ENCODE data around the gene SLC47A2. TPM values are rescaled to one million over a fixed set of nuclear protein-coding genes. Genes with fewer than 3 reads are reported as not detected.

SLC47A2 gene
- total and polyA plus RNA-seq, 7 experiments from 2014 or later = not detected

DNA sequence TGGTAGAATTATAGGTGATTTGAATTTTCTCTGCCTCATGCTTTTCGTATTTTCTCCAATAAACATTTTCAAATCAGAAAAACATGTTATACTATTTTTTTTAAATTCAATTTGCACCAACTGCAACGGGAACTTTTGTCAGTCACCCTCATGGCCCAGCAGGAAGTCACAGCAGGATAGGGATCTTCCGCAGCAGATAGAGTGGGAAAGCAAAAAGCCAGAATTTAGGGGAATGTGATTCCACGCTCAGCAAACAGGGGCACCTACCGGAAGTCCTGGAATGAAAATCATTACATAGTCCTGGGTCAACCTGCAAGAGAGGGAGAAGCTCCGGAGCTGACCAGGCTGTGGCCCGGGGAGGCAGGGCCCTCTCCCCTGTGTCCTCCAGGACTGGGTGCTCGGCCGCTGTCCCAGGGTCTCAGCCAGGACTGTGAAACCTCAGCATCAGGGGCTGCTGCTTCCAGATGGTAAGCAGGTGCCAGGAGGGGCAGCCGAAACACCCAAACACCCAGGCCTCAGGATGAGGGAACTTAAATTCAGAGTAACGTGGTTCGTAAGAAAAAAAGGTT is 3.9 kb downstream of the SLC47A2 start:
- Mint-ChIP-seq H3K36me3 (no peaks in the 10 kb centered on the region), H3K27ac (no peak overlapping the region), H3K27me3 (no peaks in the 10 kb centered on the region), H3K9me3 (no peaks in the 10 kb centered on the region), H3K4me3 (no peak overlapping the region), H3K4me1 (peaks cover 0 to 2% (median 0%) of the 10 kb centered on the region in 7 donors)
- Histone ChIP-seq H3K4me1 (ENCODE audit: control insufficient read depth in 2 of 2, insufficient read depth in 2 of 2, low read length in 2 of 2) (no peaks in the 10 kb centered on the region), H3K27ac (ENCODE audit: low read depth, low read length) (no peak overlapping the region), H3K27me3 (ENCODE audit: control insufficient read depth in 2 of 2, insufficient read depth in 2 of 2, low read length in 2 of 2) (no peaks in the 10 kb centered on the region), H3K4me3 (ENCODE audit: low read length) (no peak overlapping the region), H3K36me3 (ENCODE audit: control insufficient read depth in 2 of 3, insufficient read depth in 3 of 3, low read length in 3 of 3) (no peaks in the 10 kb centered on the region), H3K9me3 (ENCODE audit: control insufficient read depth in 2 of 3, low read length in 3 of 3) (no peaks in the 10 kb centered on the region)
- no peak for DNase-seq
- ATAC-seq = no peak
- ChIA-PET CTCF (no interaction called here), POLR2A (no interaction called here)
- intact Hi-C loops (cut with micrococcal nuclease) = no loop called here

GRCh38 chr17:19709841-19710240 is 6.5 kb downstream of the SLC47A2 start:
- intact Hi-C loops (cut with micrococcal nuclease) = no loop called here
- no peaks in the 10 kb centered on the region for H3K36me3 Mint-ChIP-seq
- ChIA-PET POLR2A (interaction anchor here (0.6 to 1.3 kb wide), 2 partner anchors 10 to 61 kb away, joined by 3 to 6 read pairs; partner anchors contain the start of gene ALDH3A2), CTCF (no interaction called here)
- H3K27ac Mint-ChIP-seq = no peak overlapping the region
- no peak overlapping the region for H3K4me3 Mint-ChIP-seq
- Histone ChIP-seq H3K36me3 (ENCODE audit: control insufficient read depth in 2 of 3, insufficient read depth in 3 of 3, low read length in 3 of 3) (no peaks in the 10 kb centered on the region), H3K4me1 (ENCODE audit: control insufficient read depth in 2 of 2, insufficient read depth in 2 of 2, low read length in 2 of 2) (no peaks in the 10 kb centered on the region), H3K4me3 (ENCODE audit: low read length) (no peak overlapping the region), H3K9me3 (ENCODE audit: control insufficient read depth in 2 of 3, low read length in 3 of 3) (no peaks in the 10 kb centered on the region), H3K27me3 (ENCODE audit: control insufficient read depth in 2 of 2, insufficient read depth in 2 of 2, low read length in 2 of 2) (no peaks in the 10 kb centered on the region), H3K27ac (ENCODE audit: low read depth, low read length) (no peak overlapping the region)
- ATAC-seq (no peak), DNase-seq (no peak)
- H3K9me3 Mint-ChIP-seq = no peaks in the 10 kb centered on the region
- no peaks in the 10 kb centered on the region for H3K27me3 Mint-ChIP-seq
- H3K4me1 Mint-ChIP-seq = peaks cover 0 to 2% (median 0%) of the 10 kb centered on the region in 7 donors

GRCh38 chr17:19708431-19709175 is 7.8 kb downstream of the SLC47A2 start:
- H3K4me1 ChIP-seq (ENCODE audit: control insufficient read depth in 2 of 2, insufficient read depth in 2 of 2, low read length in 2 of 2) = no peaks in the 10 kb centered on the region
- ChIA-PET POLR2A (no interaction called here), CTCF (no interaction called here)
- H3K4me3 ChIP-seq (ENCODE audit: low read length) = no peak overlapping the region
- no peaks in the 10 kb centered on the region for H3K27me3 Mint-ChIP-seq
- intact Hi-C loops (cut with micrococcal nuclease) = no loop called here
- no peak overlapping the region for H3K27ac ChIP-seq (ENCODE audit: low read depth, low read length)
- H3K4me1 Mint-ChIP-seq = no peaks in the 10 kb centered on the region
- ATAC-seq (no peak), DNase-seq (no peak)
- no peak overlapping the region for H3K4me3 Mint-ChIP-seq
- H3K9me3 Mint-ChIP-seq = no peaks in the 10 kb centered on the region
- no peaks in the 10 kb centered on the region for H3K27me3 ChIP-seq (ENCODE audit: control insufficient read depth in 2 of 2, insufficient read depth in 2 of 2, low read length in 2 of 2)
- H3K27ac Mint-ChIP-seq = no peak overlapping the region
- H3K9me3 ChIP-seq (ENCODE audit: control insufficient read depth in 2 of 3, low read length in 3 of 3) = no peaks in the 10 kb centered on the region
- H3K36me3 Mint-ChIP-seq = no peaks in the 10 kb centered on the region
- H3K36me3 ChIP-seq (ENCODE audit: control insufficient read depth in 2 of 3, insufficient read depth in 3 of 3, low read length in 3 of 3) = no peaks in the 10 kb centered on the region

GRCh38 chr17:19707728-19708221 is 8.6 kb downstream of the SLC47A2 start:
- ATAC-seq = no peak
- ChIA-PET POLR2A (no interaction called here), CTCF (no interaction called here)

DNA sequence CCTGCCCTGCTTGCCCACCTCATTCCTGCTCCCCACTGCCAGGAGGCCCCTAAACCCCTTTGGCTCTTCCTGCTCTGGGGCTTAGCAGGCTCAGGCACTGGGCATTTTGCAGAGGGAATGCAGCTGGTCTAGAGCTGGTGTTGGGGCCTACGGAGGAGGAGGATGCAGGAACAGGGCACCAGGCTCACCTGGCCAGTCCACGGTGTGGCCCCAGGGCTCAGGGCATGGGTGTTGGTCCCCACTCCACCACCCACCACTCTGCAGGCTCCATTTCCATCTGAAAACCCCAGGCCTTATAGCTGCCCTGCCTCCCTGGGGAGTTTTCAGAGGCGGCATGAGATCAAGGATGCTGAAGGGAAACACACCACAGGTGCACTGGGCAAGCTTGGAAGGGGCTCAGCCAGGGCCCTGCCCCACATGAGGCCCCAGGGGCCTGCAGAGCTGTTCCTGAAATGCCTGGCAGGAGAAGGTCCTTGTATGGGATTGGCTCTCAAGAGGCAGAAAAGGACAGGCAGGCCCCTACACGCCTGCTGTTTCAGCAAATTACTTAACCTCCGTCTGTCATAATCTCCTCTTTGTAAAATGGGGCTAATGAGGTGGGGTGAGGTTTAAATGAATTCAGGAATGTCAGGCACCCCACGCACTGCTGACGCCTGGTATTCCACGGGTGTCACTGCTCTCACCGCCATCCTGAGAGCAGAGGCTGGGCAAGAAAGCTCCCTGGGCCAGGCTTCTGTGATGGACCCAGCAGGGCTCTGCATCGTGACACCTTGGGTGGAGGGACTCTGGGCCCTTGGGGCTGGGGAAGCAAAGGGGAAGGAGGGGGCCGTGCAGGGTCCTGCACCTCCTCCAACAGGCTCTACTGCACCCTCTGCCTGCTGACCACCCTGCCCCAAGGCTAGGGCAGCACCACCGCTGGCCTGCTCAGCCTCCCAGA is 9.3 kb downstream of the SLC47A2 start:
- Mint-ChIP-seq H3K4me1 (no peaks in the 10 kb centered on the region), H3K27ac (peak overlapping the region in 1 of 9 donors; percentile 13), H3K27me3 (no peaks in the 10 kb centered on the region), H3K36me3 (no peaks in the 10 kb centered on the region), H3K9me3 (no peaks in the 10 kb centered on the region), H3K4me3 (no peak overlapping the region)
- Histone ChIP-seq H3K9me3 (ENCODE audit: control insufficient read depth in 2 of 3, low read length in 3 of 3) (no peaks in the 10 kb centered on the region), H3K4me3 (ENCODE audit: low read length) (no peak overlapping the region), H3K36me3 (ENCODE audit: control insufficient read depth in 2 of 3, insufficient read depth in 3 of 3, low read length in 3 of 3) (no peaks in the 10 kb centered on the region), H3K27ac (ENCODE audit: low read depth, low read length) (no peak overlapping the region), H3K4me1 (ENCODE audit: control insufficient read depth in 2 of 2, insufficient read depth in 2 of 2, low read length in 2 of 2) (no peaks in the 10 kb centered on the region), H3K27me3 (ENCODE audit: control insufficient read depth in 2 of 2, insufficient read depth in 2 of 2, low read length in 2 of 2) (no peaks in the 10 kb centered on the region)
- CTCF ChIA-PET = no interaction called here
- intact Hi-C loops (cut with micrococcal nuclease) = no loop called here
- ATAC-seq (no peak), DNase-seq (no peak)
- POLR2A ChIA-PET = no interaction called here

More at GRCh38 chr17:19707728-19708221, 8.6 kb downstream of the SLC47A2 start:
- Mint-ChIP-seq H3K4me3 (no peak overlapping the region), H3K27me3 (no peaks in the 10 kb centered on the region), H3K9me3 (no peaks in the 10 kb centered on the region), H3K4me1 (no peaks in the 10 kb centered on the region), H3K27ac (no peak overlapping the region), H3K36me3 (no peaks in the 10 kb centered on the region)
- DNase-seq = no peak
- no peaks in the 10 kb centered on the region for H3K27me3 ChIP-seq (ENCODE audit: control insufficient read depth in 2 of 2, insufficient read depth in 2 of 2, low read length in 2 of 2)
- no peaks in the 10 kb centered on the region for H3K36me3 ChIP-seq (ENCODE audit: control insufficient read depth in 2 of 3, insufficient read depth in 3 of 3, low read length in 3 of 3)
- no peak overlapping the region for H3K4me3 ChIP-seq (ENCODE audit: low read length)
- H3K27ac ChIP-seq (ENCODE audit: low read depth, low read length) = no peak overlapping the region
- H3K9me3 ChIP-seq (ENCODE audit: control insufficient read depth in 2 of 3, low read length in 3 of 3) = no peaks in the 10 kb centered on the region
- intact Hi-C loops (cut with micrococcal nuclease) = no loop called here
- H3K4me1 ChIP-seq (ENCODE audit: control insufficient read depth in 2 of 2, insufficient read depth in 2 of 2, low read length in 2 of 2) = no peaks in the 10 kb centered on the region

GRCh38 chr17:19705771-19706770 is 10.3 kb downstream of the SLC47A2 start:
- no peak for ATAC-seq
- Histone ChIP-seq H3K9me3 (ENCODE audit: control insufficient read depth in 2 of 3, low read length in 3 of 3) (no peaks in the 10 kb centered on the region), H3K36me3 (ENCODE audit: control insufficient read depth in 2 of 3, insufficient read depth in 3 of 3, low read length in 3 of 3) (no peaks in the 10 kb centered on the region), H3K27me3 (ENCODE audit: control insufficient read depth in 2 of 2, insufficient read depth in 2 of 2, low read length in 2 of 2) (no peaks in the 10 kb centered on the region), H3K4me3 (ENCODE audit: low read length) (no peak overlapping the region), H3K4me1 (ENCODE audit: control insufficient read depth in 2 of 2, insufficient read depth in 2 of 2, low read length in 2 of 2) (no peaks in the 10 kb centered on the region), H3K27ac (ENCODE audit: low read depth, low read length) (no peak overlapping the region)
- no peaks in the 10 kb centered on the region for H3K27me3 Mint-ChIP-seq
- DNase-seq = no peak
- H3K4me1 Mint-ChIP-seq = no peaks in the 10 kb centered on the region
- intact Hi-C loops (cut with micrococcal nuclease) = no loop called here
- H3K36me3 Mint-ChIP-seq = no peaks in the 10 kb centered on the region
- CTCF ChIA-PET = interaction anchor here (0.9 kb wide), 1 partner anchor 39 kb away, joined by 3 read pairs; no protein-coding TSS in a partner anchor
- no peak overlapping the region for H3K4me3 Mint-ChIP-seq
- no peaks in the 10 kb centered on the region for H3K9me3 Mint-ChIP-seq
- POLR2A ChIA-PET = no interaction called here
- no peak overlapping the region for H3K27ac Mint-ChIP-seq

All from naive thymus-derived CD4-positive, alpha-beta T cell (primary cell).